Nephron (organoid): ENCODE measurements around the gene CLIC4.
"Not testable (repeated sequence)": the region's sequence is repeated elsewhere in the genome, so short reads cannot be mapped to it uniquely, and the experiment has no call there.

Experiments
- H3K27ac Mint-ChIP-seq, 3 experiments: 2 replicates each; pipeline ENCODE4 v1.8.0; 2020; ENCODE audit warnings: mixed read lengths in 3 of 3, mild to moderate bottlenecking in 2 of 3, moderate library complexity in 1 of 3
- H3K27me3 Mint-ChIP-seq: 2 replicates; pipeline ENCODE4 v1.8.0; 2021; ENCODE audit warnings: low read depth, mild to moderate bottlenecking, moderate library complexity, mixed read lengths
- H3K36me3 Mint-ChIP-seq: 2 replicates; pipeline ENCODE4 v1.8.0; 2020; ENCODE audit warnings: low read depth, mixed read lengths
- H3K4me1 Mint-ChIP-seq: 2 replicates; pipeline ENCODE4 v1.8.0; 2020; ENCODE audit warnings: mixed read lengths
- H3K4me3 Mint-ChIP-seq, 3 experiments: 2 replicates each; pipeline ENCODE4 v1.8.0; 2020; ENCODE audit warnings: mild to moderate bottlenecking in 3 of 3, mixed read lengths in 3 of 3, moderate library complexity in 2 of 3
- H3K9me3 Mint-ChIP-seq: 2 replicates; pipeline ENCODE4 v1.8.0; 2020; ENCODE audit warnings: mixed read lengths
- TF ChIP-seq, protein P1 (sequence below), 3 experiments: fragments of 200-600 bp; sonication (generic); IDR thresholded peaks; one replicate each; pipeline ENCODE4 v1.5.0; 2021; ENCODE audit warnings: antibody characterized with exemption in 3 of 3; ENCODE audit not compliant: unreplicated experiment in 3 of 3

CLIC4 gene

DNA sequence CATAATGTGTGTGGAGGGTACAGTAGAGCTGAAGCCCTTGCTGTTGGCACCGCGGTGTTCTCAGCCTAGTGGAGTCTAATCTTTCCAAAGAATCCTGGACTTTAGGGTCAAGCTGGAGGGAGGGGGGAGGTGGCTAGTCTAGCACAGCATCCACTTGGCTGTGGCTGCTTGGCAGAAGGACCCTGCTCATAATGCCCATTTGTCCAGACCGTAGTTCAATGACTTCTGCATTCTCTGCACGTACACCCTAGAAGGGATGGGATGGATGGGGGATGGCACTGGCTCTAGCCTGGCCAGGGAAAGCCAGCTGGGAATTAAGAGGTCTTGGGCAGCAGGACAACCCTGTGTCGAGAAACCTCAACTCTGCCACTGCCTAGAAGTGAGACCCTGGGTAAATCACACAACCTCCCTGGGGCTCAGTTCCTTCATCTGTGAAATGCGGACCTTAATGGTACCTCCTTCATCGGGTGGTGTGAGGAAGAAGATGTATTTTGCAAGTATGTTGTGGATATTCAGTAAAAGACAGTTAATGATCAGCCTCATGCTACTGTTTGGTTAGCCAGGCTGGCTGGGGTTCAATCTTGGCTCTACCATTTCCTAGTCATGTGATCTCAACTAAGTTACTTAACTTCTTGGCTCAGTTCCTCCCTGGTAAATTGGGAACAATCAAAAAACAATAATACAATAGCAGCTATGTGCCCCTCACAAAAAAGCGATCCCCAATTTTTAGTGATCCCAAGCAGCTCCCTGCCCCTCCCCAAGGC, 27.2 kb upstream of the CLIC4 start:
- Mint-ChIP-seq H3K4me3 (no peak overlapping the region), H3K27ac (no peak overlapping the region), H3K4me1 (no peaks in the 10 kb centered on the region), H3K27me3 (no peaks in the 10 kb centered on the region), H3K9me3 (no peaks in the 10 kb centered on the region), H3K36me3 (no peaks in the 10 kb centered on the region)
- TF ChIP-seq, protein P1, sequence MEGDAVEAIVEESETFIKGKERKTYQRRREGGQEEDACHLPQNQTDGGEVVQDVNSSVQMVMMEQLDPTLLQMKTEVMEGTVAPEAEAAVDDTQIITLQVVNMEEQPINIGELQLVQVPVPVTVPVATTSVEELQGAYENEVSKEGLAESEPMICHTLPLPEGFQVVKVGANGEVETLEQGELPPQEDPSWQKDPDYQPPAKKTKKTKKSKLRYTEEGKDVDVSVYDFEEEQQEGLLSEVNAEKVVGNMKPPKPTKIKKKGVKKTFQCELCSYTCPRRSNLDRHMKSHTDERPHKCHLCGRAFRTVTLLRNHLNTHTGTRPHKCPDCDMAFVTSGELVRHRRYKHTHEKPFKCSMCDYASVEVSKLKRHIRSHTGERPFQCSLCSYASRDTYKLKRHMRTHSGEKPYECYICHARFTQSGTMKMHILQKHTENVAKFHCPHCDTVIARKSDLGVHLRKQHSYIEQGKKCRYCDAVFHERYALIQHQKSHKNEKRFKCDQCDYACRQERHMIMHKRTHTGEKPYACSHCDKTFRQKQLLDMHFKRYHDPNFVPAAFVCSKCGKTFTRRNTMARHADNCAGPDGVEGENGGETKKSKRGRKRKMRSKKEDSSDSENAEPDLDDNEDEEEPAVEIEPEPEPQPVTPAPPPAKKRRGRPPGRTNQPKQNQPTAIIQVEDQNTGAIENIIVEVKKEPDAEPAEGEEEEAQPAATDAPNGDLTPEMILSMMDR (IDR thresholded peaks at IDR 0.05; ENCODE audit: unreplicated experiment in 3 of 3): no peak

DNA sequence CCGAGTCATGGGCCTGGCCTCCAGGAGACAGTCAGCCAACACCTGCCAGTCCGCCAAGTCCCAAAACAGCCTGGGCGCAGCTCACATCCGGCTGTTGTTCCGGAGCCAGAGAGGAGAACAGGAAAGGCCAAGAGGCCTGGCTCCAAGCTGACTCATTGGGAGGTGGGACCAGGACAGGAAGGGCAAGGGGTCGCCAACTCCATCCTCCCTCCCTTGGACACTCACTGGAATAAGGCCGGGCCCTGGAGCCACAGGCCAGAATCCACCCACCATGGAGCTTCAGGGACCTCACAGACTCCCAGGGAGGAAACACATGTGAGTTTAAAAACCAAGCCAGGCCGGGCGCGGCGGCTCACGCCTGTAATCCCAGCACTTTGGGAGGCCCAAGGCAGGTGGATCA, 25.1 kb upstream of the CLIC4 start:
- H3K9me3 Mint-ChIP-seq: no peaks in the 10 kb centered on the region
- TF ChIP-seq, protein P1 (IDR thresholded peaks at IDR 0.05; ENCODE audit: unreplicated experiment in 3 of 3): no peak
- no peaks in the 10 kb centered on the region for H3K36me3 Mint-ChIP-seq
- no peak overlapping the region for H3K4me3 Mint-ChIP-seq
- no peak overlapping the region for H3K27ac Mint-ChIP-seq
- peaks cover 4% of the 10 kb centered on the region for H3K27me3 Mint-ChIP-seq
- peaks cover 9% of the 10 kb centered on the region for H3K4me1 Mint-ChIP-seq

DNA sequence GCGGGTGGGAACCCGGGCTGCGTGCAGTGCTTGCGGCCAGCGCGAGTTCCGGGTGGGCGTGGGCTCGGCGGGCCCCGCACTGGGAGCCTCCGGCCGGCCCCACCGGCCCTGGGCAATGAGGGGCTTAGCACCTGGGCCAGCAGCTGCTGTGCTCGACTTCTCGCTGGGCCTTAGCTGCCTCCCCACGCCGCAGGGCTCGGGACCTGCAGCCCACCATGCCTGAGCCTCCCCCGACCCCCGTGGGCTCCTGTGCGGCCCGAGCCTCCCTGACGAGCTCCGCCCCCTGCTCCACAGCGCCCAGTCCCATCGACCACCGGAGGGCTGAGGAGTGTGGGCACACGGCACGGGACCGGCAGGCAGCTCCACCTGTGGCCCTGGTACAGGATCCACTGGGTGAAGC, 23.7 kb upstream of the CLIC4 start:
- Mint-ChIP-seq H3K27me3 (peaks cover 4% of the 10 kb centered on the region), H3K9me3 (no peaks in the 10 kb centered on the region), H3K4me1 (peaks cover 16% of the 10 kb centered on the region), H3K36me3 (no peaks in the 10 kb centered on the region), H3K4me3 (no peak overlapping the region), H3K27ac (no peak overlapping the region)
- TF ChIP-seq, protein P1 (IDR thresholded peaks at IDR 0.05; ENCODE audit: unreplicated experiment in 3 of 3): no peak

DNA sequence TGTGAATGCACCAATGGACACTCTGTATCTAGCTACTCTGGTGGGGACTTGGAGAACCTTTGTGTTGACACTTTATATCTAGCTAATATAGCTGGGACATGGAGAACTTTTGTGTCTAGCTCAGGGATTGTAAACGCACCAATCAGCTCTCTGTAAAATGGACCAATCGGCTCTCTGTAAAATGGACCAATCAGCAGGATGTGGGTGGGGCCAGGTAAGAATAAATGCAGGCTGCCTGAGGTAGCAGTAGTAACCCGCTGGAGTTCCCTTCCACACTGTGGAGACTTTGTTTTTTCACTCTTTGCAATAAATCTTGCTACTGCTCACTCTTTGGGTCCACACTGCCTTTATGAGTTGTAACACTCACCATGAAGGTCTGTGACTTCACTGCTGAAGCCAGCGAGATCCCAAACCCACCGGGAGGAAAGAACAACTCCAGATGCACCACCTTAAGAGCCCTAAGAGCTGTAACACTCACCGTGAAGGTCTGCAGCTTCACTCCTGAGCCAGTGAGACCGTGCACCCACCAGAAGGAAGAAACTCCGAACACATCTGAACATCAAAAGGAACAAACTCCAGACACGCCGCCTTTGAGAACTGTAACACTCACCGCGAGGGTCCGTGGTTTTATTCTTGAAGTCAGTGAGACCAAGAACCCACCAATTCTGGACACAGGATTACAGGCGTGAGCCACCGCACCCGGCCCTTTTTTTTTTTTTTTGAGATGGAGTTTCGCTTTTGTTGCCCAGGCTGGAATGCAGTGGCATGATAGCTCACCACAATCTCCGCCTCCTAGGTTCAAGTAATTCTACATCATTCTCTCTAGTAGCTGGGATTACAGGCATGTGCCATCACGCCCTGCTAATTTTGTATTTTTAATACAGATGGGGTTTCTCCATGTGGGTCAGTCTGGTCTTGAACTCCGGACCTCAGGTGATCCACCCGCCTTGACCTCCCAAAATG, 22.9 kb upstream of the CLIC4 start:
- H3K27ac Mint-ChIP-seq: peak overlapping the region; percentile 55 to 70 (median 69)
- H3K4me3 Mint-ChIP-seq, H3K27me3 Mint-ChIP-seq, H3K9me3 Mint-ChIP-seq, H3K36me3 Mint-ChIP-seq: not testable (repeated sequence)
- peaks cover 24% of the 10 kb centered on the region for H3K4me1 Mint-ChIP-seq

DNA sequence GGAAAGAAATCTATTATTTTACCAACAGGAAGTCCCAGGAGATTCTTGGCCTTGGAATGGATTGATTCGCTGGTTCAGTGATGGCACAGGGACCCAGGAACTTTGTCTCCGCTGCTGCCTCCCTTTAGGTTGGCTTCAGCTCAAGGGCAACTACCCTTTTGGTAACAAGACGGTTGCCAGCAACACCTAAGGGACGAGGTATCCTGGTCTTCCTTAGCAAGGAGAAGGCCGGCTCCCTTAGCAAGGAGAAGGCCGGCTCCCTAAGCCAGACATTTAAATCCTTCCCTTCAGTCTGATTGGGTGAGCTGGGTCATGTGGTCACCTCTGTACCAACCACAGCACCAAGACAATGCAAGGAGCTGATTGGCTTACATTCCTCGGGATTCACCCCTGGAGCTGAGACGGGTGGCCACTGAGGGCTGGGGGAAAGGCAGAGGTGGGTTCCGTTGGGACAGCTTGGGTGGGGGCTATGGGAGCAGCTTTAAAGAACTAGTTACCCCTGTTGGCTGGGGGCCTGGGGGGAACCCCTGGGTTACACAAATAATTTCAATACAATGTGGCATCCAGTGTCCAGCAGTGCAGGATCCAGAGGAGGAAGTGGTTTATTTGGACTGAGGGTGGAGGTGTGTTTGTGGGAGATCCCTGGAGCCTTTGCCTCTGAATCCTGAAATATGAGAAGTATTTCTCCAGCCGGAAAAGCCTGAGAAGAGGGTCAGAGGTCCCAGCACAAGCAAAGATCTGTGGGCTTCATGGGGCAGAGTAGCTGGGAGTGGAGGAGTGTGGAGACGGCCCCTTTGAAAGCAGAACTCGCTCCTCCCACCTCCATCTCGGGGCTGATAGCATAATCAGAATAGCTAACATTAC, 20.7 kb upstream of the CLIC4 start:
- H3K4me3 Mint-ChIP-seq: peak overlapping the region; percentile 33 to 66 (median 58)
- H3K36me3 Mint-ChIP-seq: no peaks in the 10 kb centered on the region
- H3K27me3 Mint-ChIP-seq: peaks cover 10% of the 10 kb centered on the region
- no peaks in the 10 kb centered on the region for H3K9me3 Mint-ChIP-seq
- H3K4me1 Mint-ChIP-seq: peaks cover 37% of the 10 kb centered on the region
- H3K27ac Mint-ChIP-seq: peak overlapping the region; percentile 93 to 98 (median 96)
- TF ChIP-seq, protein P1 (IDR thresholded peaks at IDR 0.05; ENCODE audit: unreplicated experiment in 3 of 3): no peak
